Right forelimb (tissue), 1 donor: ENCODE measurements around the gene DGCR2.
"Not testable (repeated sequence)": the region's sequence is repeated elsewhere in the genome, so short reads cannot be mapped to it uniquely, and the experiment has no call there.

Source experiments
- DNase-seq: peaks from one replicate; pipeline ENCODE4 v3.0.0-alpha.2; 2018

Gene DGCR2

DNA sequence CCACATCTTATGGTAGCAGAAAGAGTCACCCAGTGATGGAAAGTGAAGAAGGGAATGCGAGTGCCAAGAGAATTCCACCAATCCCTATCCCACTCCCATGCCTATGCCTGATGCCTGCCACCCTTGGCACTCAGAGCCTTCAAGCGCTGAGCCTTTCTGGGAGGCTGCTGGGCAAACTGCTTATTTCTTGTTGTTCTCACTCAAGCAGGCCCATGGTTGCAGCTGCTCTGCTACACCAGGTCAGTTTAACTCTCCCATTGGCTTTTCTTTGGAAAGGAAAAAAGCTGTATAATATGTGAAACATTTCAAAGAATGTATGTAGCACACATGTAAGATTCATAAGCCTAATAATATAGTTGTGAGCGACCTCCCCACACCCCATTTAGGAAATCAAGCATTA, 41.4 kb downstream of the DGCR2 start:
- DNase-seq: no peak

DNA sequence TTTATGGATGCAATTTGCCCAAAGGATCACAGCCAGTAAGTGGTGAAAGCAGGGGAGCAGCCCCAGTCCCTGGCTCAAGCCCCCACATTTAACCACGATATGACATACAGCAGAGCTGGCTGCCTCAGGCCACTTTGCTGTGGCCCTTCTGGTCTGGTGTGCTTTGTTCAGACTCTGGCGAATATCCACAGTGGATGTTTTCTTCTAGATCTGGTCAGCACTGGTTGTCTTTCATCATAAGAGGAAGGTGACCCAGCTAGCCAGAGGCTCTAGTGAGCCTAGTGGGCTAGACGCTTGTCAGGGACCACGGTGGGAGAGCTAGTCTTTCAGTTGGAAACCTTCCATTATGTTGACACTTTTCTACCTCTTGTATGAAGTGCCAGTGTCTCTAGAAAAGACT, 42.5 kb downstream of the DGCR2 start:
- no peak for DNase-seq

DNA sequence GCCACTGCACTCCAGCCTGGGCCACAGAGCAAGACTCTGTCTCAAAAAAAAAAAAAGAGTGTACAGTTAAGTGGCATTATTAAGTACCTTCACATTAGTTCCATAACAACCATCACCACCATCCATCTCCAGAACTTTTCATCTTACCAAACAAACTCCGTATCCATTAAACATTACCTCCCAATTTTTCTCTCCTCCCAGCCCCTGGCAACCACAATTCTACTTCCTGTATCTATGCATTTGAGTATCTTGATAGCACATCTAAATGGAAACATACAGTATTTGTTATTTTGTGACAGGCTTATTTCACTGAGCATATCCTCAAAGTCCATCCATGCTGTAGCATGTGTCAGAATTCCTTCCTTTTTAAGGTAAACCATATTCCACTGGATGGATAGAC, 46.8 kb downstream of the DGCR2 start:
- DNase-seq: no peak

DNA sequence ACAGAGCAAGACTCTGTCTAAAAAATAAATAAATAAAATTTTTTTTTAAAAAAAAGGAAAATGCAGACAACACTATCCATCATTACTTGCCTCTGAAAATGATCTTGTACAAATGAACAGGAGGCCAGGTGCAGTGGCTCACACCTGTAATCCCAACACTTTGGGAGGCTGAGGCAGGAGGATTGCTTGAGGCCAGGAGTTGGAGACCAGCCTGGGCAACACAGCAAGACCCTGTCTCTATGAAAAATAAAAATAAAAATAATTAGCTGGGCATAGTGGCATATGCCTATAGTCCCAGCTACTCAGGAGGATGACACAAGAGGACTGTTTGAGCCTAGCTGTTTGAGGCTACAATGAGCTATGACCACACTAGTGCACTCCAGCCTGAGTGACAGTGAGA, 49.4 kb downstream of the DGCR2 start:
- not testable (repeated sequence) for DNase-seq

- no peak for DNase-seq
Measured at GRCh38 chr22:19070397-19071169, 51.6 kb downstream of the DGCR2 start.

- DNase-seq: no peak
Measured at GRCh38 chr22:19069451-19069850, 52.8 kb downstream of the DGCR2 start.

DNA sequence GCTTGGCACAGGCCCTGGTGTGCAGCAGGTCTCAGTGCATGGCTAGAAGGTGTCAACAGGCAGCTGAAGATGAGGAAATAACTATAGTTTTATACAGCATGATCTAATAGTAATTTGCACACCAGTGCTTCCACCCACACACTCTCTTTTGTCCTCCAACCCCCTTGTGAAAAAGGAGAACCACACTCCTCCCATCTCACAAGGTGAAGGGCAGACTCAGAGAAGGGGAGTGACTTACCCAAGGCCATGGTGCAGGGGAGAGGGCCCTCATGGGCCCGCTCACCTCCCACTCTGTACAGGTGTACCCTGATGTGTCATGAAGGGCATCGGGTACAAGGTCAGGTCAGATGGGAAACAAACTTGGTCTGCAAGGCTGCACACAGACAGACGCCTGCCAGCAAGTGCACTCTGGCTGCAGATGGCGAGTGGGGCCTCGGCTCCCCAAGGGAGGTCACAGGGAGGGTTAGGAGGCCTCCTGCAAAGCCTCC, 53.4 kb downstream of the DGCR2 start:
- no peak for DNase-seq

GRCh38 chr22:19067696-19068348, 54.4 kb downstream of the DGCR2 start:
- no peak for DNase-seq

DNA sequence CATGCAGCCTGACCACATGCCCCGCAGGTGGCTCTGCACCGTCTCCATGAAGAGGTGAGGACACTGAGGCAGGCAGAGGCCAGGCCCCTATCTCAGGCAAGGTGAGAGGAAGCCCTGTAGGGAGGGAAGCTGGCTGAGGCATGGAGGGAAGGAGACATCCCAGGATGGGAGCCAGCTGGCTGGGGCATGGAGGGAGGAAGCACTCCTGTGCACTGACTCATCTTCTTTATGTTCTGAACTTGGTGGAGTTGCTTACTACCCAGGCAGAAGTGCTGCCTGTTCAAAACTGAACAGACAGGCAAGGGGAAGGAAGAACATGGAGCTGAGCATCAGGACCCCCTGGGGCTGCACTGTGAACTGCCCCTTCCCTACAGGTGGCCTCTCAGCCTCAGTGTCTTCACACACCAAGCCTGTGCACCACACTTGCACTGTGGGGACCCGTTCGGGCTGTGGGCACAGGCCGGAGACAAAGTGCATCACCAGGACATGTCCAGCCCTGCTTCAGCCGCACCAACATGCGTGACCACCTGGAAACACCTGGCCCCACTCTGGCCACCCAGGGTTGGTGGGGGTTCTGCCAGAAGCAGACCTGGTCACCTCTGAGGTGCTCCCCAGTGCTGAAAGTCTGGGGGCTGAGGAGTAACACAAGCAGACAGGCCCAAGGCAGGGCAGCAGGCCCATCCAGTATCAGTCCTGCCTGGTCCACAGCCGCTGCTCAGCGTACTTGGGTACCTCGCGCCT, 55.5 kb downstream of the DGCR2 start:
- DNase-seq: no peak

GRCh38 chr22:19065929-19066328, 56.3 kb downstream of the DGCR2 start:
- no peak for DNase-seq

- DNase-seq: no peak
Measured at GRCh38 chr22:19065298-19065859, 56.8 kb downstream of the DGCR2 start.

GRCh38 chr22:19064354-19065054, 57.7 kb downstream of the DGCR2 start:
- DNase-seq: no peak

GRCh38 chr22:19063581-19064353, 58.4 kb downstream of the DGCR2 start:
- DNase-seq: no peak

DNA sequence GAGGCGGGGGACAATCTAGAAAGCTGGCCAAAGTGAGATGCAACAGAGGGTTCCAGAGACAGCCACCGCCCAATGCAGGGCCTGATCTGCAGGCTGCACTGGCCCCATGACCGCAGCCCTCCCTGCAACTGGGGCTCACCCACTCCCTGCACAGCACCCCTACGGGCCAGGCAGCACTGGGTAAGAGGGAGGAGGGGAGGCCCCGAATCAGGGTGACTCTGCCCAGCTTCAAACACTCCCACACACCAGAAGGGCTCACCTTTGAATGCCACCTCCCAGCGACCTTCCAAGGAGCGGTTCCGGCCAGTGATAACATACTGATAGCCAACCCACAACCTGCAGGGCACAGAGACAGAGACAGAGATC, 59.3 kb downstream of the DGCR2 start:
- DNase-seq: no peak

GRCh38 chr22:19062139-19062942, 59.9 kb downstream of the DGCR2 start:
- DNase-seq: no peak

- no peak for DNase-seq
Measured at GRCh38 chr22:19061471-19062138, 60.6 kb downstream of the DGCR2 start.

DNA sequence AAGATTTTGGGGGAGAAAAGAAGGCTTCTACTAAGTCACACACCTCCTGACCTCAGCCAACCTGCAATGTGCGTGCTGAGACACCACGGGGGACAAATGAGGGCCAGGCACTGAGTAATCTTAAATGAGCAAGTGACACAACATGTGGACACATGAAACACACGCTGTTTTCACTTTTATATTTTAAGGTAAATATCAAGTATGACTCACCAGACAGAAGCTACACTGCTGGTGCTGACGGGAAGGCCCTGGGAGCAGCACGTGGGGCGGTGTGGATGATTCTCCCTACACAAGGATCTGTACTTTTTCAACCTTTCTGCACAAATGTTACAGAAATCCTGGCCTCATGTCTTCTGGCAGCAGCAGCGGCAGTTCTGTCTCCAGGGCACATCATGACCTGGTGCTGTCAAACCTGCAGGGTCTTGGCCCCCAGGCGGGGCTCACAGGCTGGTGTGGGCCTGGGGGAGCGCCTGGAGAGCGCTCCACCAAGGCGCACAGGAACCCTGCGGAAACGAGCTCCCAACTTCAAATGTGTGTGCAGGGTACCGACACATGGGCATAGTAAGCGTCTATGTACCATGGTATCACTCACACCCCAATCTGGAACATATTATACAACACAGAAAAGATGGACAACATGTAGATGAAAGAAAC, 61.7 kb downstream of the DGCR2 start:
- no peak for DNase-seq

- no peak for DNase-seq
Measured at GRCh38 chr22:19059481-19060278, 62.5 kb downstream of the DGCR2 start.
